Measurements from ENCODE around the gene STK10.

The STK10 gene

GRCh38 chr5:172141949-172142319 lies 46.1 kb downstream of the STK10 start:
- no peak for DNase-seq

- no peak for DNase-seq
Observed at GRCh38 chr5:172140866-172141265, 47.2 kb downstream of the STK10 start.

- no peak for DNase-seq
Observed at GRCh38 chr5:172140120-172140519, 47.9 kb downstream of the STK10 start.

- no peak for DNase-seq
Observed at GRCh38 chr5:172137046-172137445, 51.0 kb downstream of the STK10 start.

- peak; percentile 95 to 100 (median 99) for DNase-seq
Observed at GRCh38 chr5:172133359-172134029, 54.5 kb downstream of the STK10 start.

- no peak for DNase-seq
Observed at GRCh38 chr5:172131690-172132089, 56.3 kb downstream of the STK10 start.

GRCh38 chr5:172129256-172129910 lies 58.6 kb downstream of the STK10 start:
- DNase-seq: peak; percentile 65 to 72 (median 69)

- DNase-seq: no peak
Observed at GRCh38 chr5:172127581-172127980, 60.4 kb downstream of the STK10 start.

- peak in 2 of 3 donors; percentile 39 for DNase-seq
Observed at GRCh38 chr5:172123269-172123692, 64.7 kb downstream of the STK10 start.

GRCh38 chr5:172119921-172120688 lies 67.9 kb downstream of the STK10 start:
- no peak for DNase-seq

GRCh38 chr5:172118891-172119290 lies 69.1 kb downstream of the STK10 start:
- no peak for DNase-seq

- peak in 1 of 3 donors; percentile 33 for DNase-seq
Observed at GRCh38 chr5:172117977-172118701, 69.9 kb downstream of the STK10 start.

- no peak for DNase-seq
Observed at GRCh38 chr5:172115541-172115982, 72.5 kb downstream of the STK10 start.

GRCh38 chr5:172114875-172115422 lies 73.1 kb downstream of the STK10 start:
- DNase-seq: peak; percentile 97 to 98 (median 97)

- no peak for DNase-seq
Observed at GRCh38 chr5:172113036-172113435, 75.0 kb downstream of the STK10 start.

GRCh38 chr5:172111852-172112225 lies 76.2 kb downstream of the STK10 start:
- DNase-seq: no peak

GRCh38 chr5:172110921-172111851 lies 76.8 kb downstream of the STK10 start:
- peak; percentile 95 to 98 (median 97) for DNase-seq

- no peak for DNase-seq
Observed at GRCh38 chr5:172110260-172110815, 77.7 kb downstream of the STK10 start.

- DNase-seq: no peak
Observed at GRCh38 chr5:172109749-172110148, 78.3 kb downstream of the STK10 start.

GRCh38 chr5:172107571-172107970 lies 80.5 kb downstream of the STK10 start:
- DNase-seq: no peak
